ENCODE measurements around the gene SLC16A12. TPM values are rescaled to one million over a fixed set of nuclear protein-coding genes. Genes with fewer than 3 reads are reported as not detected.
"Not testable (repeated sequence)": the region's sequence is repeated elsewhere in the genome, so short reads cannot be mapped to it uniquely, and the experiment has no call there.

The SLC16A12 gene
- total RNA-seq, 1 donor from 2014 or later, result not detected

DNA sequence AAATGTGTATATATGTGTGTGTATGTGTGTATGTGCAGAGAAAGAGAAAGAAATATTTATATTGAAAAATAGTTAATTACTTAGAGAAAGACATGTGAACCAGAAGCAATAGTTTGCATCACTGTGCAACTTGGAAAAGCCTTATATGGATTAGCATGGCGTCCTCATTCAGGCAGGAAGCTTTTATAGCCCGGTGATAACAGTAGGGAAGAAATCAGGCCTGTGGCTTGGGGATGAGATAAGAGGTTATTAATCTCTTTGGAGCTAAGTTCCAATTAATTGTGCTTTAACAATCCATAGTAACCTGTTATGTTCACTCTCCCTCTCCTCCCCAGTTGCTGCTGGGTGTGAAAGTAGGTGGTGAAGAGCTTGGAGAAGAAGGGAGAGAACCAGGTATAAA, 84.5 kb downstream of the SLC16A12 start:
- no peaks in the 10 kb centered on the region for H3K27me3 Mint-ChIP-seq (ENCODE audit: unreplicated experiment)
- peaks cover under 1% of the 10 kb centered on the region for H3K36me3 Mint-ChIP-seq (ENCODE audit: unreplicated experiment)
- H3K4me1 Mint-ChIP-seq (ENCODE audit: low read depth, unreplicated experiment), result no peaks in the 10 kb centered on the region
- DNase-seq, result no peak
- no peak overlapping the region for H3K4me3 Mint-ChIP-seq (ENCODE audit: unreplicated experiment)
- no peaks in the 10 kb centered on the region for H3K9me3 Mint-ChIP-seq (ENCODE audit: unreplicated experiment)
- TF ChIP-seq, protein P1, sequence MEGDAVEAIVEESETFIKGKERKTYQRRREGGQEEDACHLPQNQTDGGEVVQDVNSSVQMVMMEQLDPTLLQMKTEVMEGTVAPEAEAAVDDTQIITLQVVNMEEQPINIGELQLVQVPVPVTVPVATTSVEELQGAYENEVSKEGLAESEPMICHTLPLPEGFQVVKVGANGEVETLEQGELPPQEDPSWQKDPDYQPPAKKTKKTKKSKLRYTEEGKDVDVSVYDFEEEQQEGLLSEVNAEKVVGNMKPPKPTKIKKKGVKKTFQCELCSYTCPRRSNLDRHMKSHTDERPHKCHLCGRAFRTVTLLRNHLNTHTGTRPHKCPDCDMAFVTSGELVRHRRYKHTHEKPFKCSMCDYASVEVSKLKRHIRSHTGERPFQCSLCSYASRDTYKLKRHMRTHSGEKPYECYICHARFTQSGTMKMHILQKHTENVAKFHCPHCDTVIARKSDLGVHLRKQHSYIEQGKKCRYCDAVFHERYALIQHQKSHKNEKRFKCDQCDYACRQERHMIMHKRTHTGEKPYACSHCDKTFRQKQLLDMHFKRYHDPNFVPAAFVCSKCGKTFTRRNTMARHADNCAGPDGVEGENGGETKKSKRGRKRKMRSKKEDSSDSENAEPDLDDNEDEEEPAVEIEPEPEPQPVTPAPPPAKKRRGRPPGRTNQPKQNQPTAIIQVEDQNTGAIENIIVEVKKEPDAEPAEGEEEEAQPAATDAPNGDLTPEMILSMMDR (IDR thresholded peaks at IDR 0.05; ENCODE audit: partially characterized antibody, unreplicated experiment), result no peak
- H3K27ac Mint-ChIP-seq (ENCODE audit: unreplicated experiment), result no peak overlapping the region

DNA sequence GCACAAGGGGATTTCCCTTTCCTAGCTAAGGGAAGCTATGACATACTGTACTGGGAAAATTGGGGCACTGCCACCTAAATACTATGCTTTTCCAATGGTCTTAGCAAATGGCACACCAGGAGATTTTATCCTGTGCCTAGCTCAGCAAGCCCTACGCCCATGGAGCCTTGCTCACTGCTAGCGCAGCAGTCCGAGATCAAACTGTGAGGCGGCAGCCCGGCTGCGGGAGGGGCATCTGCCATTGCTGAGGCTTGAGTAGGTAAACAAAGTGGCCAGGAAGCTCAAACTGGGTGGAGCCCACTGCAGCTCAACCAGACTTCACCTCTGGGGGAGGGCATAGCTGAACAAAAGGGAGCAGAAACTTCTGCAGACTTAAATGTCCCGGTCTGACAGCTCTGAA, 90.6 kb downstream of the SLC16A12 start:
- H3K36me3 Mint-ChIP-seq (ENCODE audit: unreplicated experiment); H3K27ac Mint-ChIP-seq (ENCODE audit: unreplicated experiment); H3K4me3 Mint-ChIP-seq (ENCODE audit: unreplicated experiment); H3K4me1 Mint-ChIP-seq (ENCODE audit: low read depth, unreplicated experiment); H3K27me3 Mint-ChIP-seq (ENCODE audit: unreplicated experiment); DNase-seq; H3K9me3 Mint-ChIP-seq (ENCODE audit: unreplicated experiment): not testable (repeated sequence)

DNA sequence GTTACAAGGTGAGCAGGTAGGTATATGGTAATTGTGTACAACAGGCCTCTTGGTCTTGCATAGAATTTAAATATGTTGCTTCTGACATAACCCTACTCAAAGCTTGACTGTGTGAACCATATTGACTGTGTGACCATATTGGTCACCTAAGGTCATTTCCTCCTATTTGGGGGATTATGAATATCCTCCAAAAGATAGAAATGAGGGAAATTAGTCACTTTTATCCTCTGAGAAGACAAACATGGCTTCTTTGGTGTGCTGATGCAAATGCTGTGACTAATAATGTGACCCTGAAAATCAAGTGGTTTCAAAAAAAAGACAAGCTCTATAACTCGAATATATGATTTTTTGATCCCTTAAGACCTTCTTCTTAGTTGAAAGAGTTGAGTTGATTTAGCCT, 93.1 kb downstream of the SLC16A12 start:
- TF ChIP-seq, protein P1 (IDR thresholded peaks at IDR 0.05; ENCODE audit: partially characterized antibody, unreplicated experiment), result no peak
- Mint-ChIP-seq H3K4me3 (ENCODE audit: unreplicated experiment) (no peak overlapping the region), H3K9me3 (ENCODE audit: unreplicated experiment) (no peaks in the 10 kb centered on the region), H3K4me1 (ENCODE audit: low read depth, unreplicated experiment) (no peaks in the 10 kb centered on the region), H3K27me3 (ENCODE audit: unreplicated experiment) (no peaks in the 10 kb centered on the region), H3K36me3 (ENCODE audit: unreplicated experiment) (peaks cover 5% of the 10 kb centered on the region), H3K27ac (ENCODE audit: unreplicated experiment) (no peak overlapping the region)
- no peak for DNase-seq

DNA sequence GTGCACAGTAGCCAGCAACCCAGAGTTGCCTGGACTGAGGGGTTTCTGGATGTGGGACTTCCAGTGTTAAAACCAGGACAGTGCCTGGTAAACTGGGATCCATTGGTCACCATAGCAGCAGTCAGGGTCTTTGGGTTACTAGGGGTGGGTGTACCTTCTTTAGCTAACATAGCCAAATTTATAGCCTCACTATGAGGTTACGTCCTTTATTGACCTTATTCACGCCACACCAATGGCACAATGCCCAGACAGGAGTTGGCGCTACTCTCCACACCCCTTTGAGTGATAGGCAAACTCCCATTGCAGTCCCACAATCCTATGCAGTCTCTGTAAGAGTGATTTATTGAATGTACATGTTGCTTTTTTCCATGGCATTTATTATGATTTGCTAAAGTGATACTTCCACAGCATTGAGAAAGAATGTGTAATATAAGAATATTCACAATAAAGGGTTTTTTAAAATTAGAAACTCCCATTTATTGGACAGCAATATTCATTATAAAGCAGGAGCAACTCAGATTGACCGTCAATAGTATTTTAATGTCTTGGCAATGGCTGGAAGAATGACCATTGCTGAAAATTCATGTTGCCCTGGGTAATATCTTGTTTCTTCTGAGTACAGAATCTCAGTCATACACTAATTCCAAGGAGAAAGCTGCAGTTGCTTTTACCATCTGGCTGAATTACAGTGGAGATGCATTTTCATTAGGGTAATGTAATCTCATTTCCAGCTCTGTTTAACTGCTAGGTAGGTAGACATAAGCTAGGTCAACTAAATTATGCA, 95.0 kb downstream of the SLC16A12 start:
- no peaks in the 10 kb centered on the region for H3K27me3 Mint-ChIP-seq (ENCODE audit: unreplicated experiment)
- no peak overlapping the region for H3K4me3 Mint-ChIP-seq (ENCODE audit: unreplicated experiment)
- no peaks in the 10 kb centered on the region for H3K36me3 Mint-ChIP-seq (ENCODE audit: unreplicated experiment)
- TF ChIP-seq, protein P1 (IDR thresholded peaks at IDR 0.05; ENCODE audit: partially characterized antibody, unreplicated experiment), result no peak
- no peak for DNase-seq
- no peaks in the 10 kb centered on the region for H3K4me1 Mint-ChIP-seq (ENCODE audit: low read depth, unreplicated experiment)
- no peak overlapping the region for H3K27ac Mint-ChIP-seq (ENCODE audit: unreplicated experiment)
- no peaks in the 10 kb centered on the region for H3K9me3 Mint-ChIP-seq (ENCODE audit: unreplicated experiment)

DNA sequence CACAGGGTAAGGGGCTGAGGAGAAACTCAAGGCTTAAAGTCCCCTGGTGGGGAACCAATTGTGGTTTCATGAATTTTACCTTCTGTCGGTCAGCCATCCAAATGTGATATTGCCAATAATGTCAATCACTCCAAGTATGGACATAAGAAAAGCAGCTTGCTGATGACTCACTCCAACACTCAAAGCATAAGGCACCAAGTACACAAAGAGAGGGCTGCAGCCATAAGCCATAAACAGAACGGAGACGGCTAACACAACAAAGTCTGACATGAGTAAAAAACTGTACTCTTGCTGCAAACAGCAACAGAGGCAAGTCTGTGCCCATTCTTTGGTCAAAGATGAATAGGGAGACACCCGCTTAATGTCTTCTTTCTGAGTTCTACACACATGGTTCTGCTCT, 96.9 kb downstream of the SLC16A12 start:
- Mint-ChIP-seq H3K27ac (ENCODE audit: unreplicated experiment) (no peak overlapping the region), H3K9me3 (ENCODE audit: unreplicated experiment) (no peaks in the 10 kb centered on the region), H3K4me3 (ENCODE audit: unreplicated experiment) (no peak overlapping the region), H3K36me3 (ENCODE audit: unreplicated experiment) (no peaks in the 10 kb centered on the region), H3K27me3 (ENCODE audit: unreplicated experiment) (no peaks in the 10 kb centered on the region), H3K4me1 (ENCODE audit: low read depth, unreplicated experiment) (no peaks in the 10 kb centered on the region)
- TF ChIP-seq, protein P1 (IDR thresholded peaks at IDR 0.05; ENCODE audit: partially characterized antibody, unreplicated experiment), result no peak
- no peak for DNase-seq

All from glutamatergic neuron (in vitro differentiated cells).